ENCODE measurements around the gene MANSC4.

The MANSC4 gene

GRCh38 chr12:27779920-27780611 is at the start of gene MANSC4, which contains the start of gene KLHL42:
Gene MANSC4 (minus strand): TSS chr12:27780236. CDS start chr12:27771276, 8,960 bp downstream.
Gene KLHL42 (plus strand): TSS chr12:27780233. CDS start chr12:27780331, 98 bp downstream.
- peak; percentile 39 to 74 for DNase-seq

- DNase-seq: no peak
Observed at GRCh38 chr12:27828196-27828595, 48.2 kb upstream of the MANSC4 start.

GRCh38 chr12:27826076-27826475 is 46.0 kb upstream of the MANSC4 start:
- DNase-seq: no peak

- no peak for DNase-seq
Observed at GRCh38 chr12:27824126-27824842, 44.2 kb upstream of the MANSC4 start.

GRCh38 chr12:27823038-27823437 is 43.0 kb upstream of the MANSC4 start:
- no peak for DNase-seq

- no peak for DNase-seq
Observed at GRCh38 chr12:27822076-27822712, 42.2 kb upstream of the MANSC4 start.

GRCh38 chr12:27821259-27821973 is 41.4 kb upstream of the MANSC4 start:
- DNase-seq: peak in 1 of 2 donors; percentile 25

GRCh38 chr12:27820564-27820963 is 40.5 kb upstream of the MANSC4 start:
- no peak for DNase-seq

GRCh38 chr12:27818401-27818918 is 38.4 kb upstream of the MANSC4 start:
- DNase-seq: no peak

- no peak for DNase-seq
Observed at GRCh38 chr12:27817766-27818165, 37.7 kb upstream of the MANSC4 start.

- no peak for DNase-seq
Observed at GRCh38 chr12:27814851-27815591, 35.0 kb upstream of the MANSC4 start.

GRCh38 chr12:27814411-27814810 is 34.4 kb upstream of the MANSC4 start:
- DNase-seq: no peak

GRCh38 chr12:27812502-27812901 is 32.5 kb upstream of the MANSC4 start:
- no peak for DNase-seq

GRCh38 chr12:27810756-27811155 is 30.7 kb upstream of the MANSC4 start:
- DNase-seq: no peak

- DNase-seq: no peak
Observed at GRCh38 chr12:27808841-27809240, 28.8 kb upstream of the MANSC4 start.

- DNase-seq: no peak
Observed at GRCh38 chr12:27807063-27807703, 27.1 kb upstream of the MANSC4 start.

GRCh38 chr12:27806259-27806658 is 26.2 kb upstream of the MANSC4 start:
- no peak for DNase-seq

- DNase-seq: no peak
Observed at GRCh38 chr12:27805238-27805637, 25.2 kb upstream of the MANSC4 start.

- DNase-seq: no peak
Observed at GRCh38 chr12:27802936-27803335, 22.9 kb upstream of the MANSC4 start.

GRCh38 chr12:27802511-27802910 is 22.5 kb upstream of the MANSC4 start:
- no peak for DNase-seq

GRCh38 chr12:27801630-27802029 is 21.6 kb upstream of the MANSC4 start:
- no peak for DNase-seq

GRCh38 chr12:27800819-27801218 is 20.8 kb upstream of the MANSC4 start:
- no peak for DNase-seq

Measured in bone marrow (tissue), 2 donors.